ENCODE data around the gene SYNDIG1. TPM values are rescaled to one million over a fixed set of nuclear protein-coding genes. Genes with fewer than 3 reads are reported as not detected.

SYNDIG1 gene
- total RNA-seq, 4 donors from 2014 or later, result 8.3 to 12.4 (median 10.2) TPM

DNA sequence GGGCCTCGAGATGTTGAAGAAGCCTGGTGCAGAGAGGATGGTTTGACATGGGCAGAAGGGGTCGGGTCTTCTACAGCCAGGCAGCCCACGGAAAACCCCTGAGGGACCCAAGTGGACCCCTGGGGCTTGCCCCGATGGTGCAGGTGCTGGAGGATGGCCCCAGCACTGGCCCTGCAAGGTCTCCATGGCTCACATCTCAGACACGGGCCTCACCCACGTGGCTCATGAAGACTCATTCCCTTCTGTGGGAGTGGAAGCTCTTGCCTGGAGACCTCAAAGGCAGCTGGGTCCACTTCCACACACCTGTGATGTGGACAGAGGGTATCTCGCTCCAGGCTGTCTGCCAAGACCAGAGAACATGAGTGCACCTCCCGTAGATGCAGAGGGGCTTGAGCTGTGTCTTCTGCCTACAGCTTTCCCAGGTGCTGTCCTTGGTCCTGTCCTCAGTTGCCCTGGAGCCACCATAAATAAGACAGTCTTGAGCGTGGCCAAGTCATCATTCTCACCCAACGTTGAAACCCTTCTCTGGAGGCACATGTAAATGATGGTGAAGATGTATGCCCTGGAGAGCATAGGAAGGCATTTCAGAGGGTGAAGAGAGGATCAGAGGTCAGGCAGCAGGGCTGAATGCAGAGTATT, 108.0 kb downstream of the SYNDIG1 start:
- Histone ChIP-seq H3K9me3 (no peaks in the 10 kb centered on the region), H3K4me3 (replicated peaks in 1 of 3) (no peak overlapping the region), H3K4me1 (no peaks in the 10 kb centered on the region), H3K36me3 (no peaks in the 10 kb centered on the region), H3K27me3 (no peaks in the 10 kb centered on the region), H3K27ac (no peak overlapping the region)
- no peak for DNase-seq
- intact Hi-C loops (cut with DNase I), result no loop called here
- no peak for TF ChIP-seq CTCF (IDR thresholded peaks at IDR 0.05)
- WGBS, 2 donors, result 71 to 84% methylated on average over 9 to 10 of the region's 10 CpGs

DNA sequence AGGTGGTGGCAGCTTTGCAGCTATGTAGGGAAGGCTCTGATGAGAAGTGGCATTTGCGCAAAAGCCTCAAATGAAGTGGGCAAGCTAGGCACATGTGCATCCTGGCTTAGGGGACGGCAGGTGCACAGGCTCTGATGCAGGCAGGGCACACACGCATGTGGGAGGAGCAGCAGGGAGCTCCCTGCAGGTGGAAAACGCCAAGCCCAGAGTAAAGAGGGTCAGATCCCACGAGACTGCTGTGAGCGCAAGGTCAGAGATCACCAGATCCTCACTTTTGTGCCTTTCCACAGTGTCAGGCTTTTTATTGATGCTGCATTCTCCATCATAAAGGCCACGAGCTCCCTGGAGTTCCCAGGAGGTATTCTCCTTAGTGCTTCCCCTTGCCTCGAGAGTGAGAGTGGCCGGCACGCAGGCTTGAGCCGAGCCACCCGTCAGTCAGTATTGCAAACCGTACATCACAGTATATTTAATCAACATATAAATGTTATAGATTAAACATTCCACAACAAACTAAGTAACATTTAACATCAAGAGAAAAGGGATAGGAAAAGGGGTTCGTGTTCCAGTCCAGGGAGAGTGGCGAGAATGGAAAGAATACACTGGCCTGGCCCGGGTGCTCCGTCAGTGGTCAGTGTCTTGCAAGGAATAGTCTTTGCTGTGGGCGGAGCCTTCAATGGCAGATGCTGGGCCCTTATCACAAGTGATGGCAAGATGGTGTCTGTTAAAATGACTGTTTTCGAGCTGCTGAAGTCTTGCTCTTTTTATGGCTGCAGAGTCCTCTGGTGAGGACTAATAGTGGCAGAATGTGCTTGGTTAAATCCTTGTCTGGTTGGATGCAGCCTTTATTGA, 109.4 kb downstream of the SYNDIG1 start:
- WGBS, 2 donors, result 81 to 85% methylated on average over 19 of the region's 19 CpGs
- no peaks in the 10 kb centered on the region for H3K36me3 ChIP-seq
- TF ChIP-seq CTCF (IDR thresholded peaks at IDR 0.05) (no peak), POLR2A (IDR thresholded peaks at IDR 0.05) (no peak)
- H3K9me3 ChIP-seq, result no peaks in the 10 kb centered on the region
- no peaks in the 10 kb centered on the region for H3K4me1 ChIP-seq
- no peak overlapping the region for H3K27ac ChIP-seq
- no peaks in the 10 kb centered on the region for H3K27me3 ChIP-seq
- H3K4me3 ChIP-seq (replicated peaks in 1 of 3), result no peak overlapping the region
- no peak for DNase-seq
- intact Hi-C loops (cut with DNase I), result no loop called here

GRCh38 chr20:24579475-24579874, 110.0 kb downstream of the SYNDIG1 start:
- Histone ChIP-seq H3K9me3 (no peaks in the 10 kb centered on the region), H3K27me3 (no peaks in the 10 kb centered on the region), H3K27ac (no peak overlapping the region), H3K36me3 (no peaks in the 10 kb centered on the region), H3K4me3 (replicated peaks in 1 of 3) (no peak overlapping the region), H3K4me1 (no peaks in the 10 kb centered on the region)
- TF ChIP-seq CTCF (IDR thresholded peaks at IDR 0.05) (no peak), POLR2A (IDR thresholded peaks at IDR 0.05) (no peak)
- no peak for DNase-seq
- WGBS, 2 donors, result 81 to 95% methylated on average over 8 to 10 of the region's 10 CpGs
- intact Hi-C loops (cut with DNase I), result no loop called here

DNA sequence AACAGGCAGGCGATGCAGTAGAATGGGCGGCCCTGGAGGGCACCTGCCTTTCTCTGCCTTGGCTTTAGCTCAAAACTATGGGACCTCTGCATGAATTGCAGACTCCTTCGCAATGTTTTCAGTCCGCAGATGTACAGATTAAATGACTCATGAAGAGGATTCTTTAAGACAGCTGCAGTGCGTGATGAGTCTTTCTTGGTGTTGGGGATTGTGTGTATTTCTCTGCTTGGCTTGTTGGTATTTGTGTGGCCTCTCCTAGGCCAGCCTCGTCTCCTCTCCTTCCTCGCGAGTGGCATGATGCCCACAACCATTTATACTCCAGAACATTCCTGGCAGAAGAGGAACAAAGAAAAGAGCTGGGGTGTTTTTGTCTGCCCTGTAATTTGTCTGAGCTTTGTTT, 110.6 kb downstream of the SYNDIG1 start:
- TF ChIP-seq POLR2A (IDR thresholded peaks at IDR 0.05), result no peak
- TF ChIP-seq CTCF (IDR thresholded peaks at IDR 0.05), result no peak

GRCh38 chr20:24580855-24581254, 111.4 kb downstream of the SYNDIG1 start:
- no peak overlapping the region for H3K4me3 ChIP-seq (replicated peaks in 1 of 3)
- no peaks in the 10 kb centered on the region for H3K36me3 ChIP-seq
- DNase-seq, result no peak
- H3K9me3 ChIP-seq, result no peaks in the 10 kb centered on the region
- intact Hi-C loops (cut with DNase I), result no loop called here
- H3K4me1 ChIP-seq, result no peaks in the 10 kb centered on the region
- H3K27me3 ChIP-seq, result no peaks in the 10 kb centered on the region
- TF ChIP-seq POLR2A (IDR thresholded peaks at IDR 0.05) (no peak), CTCF (IDR thresholded peaks at IDR 0.05) (no peak)
- no peak overlapping the region for H3K27ac ChIP-seq
- WGBS, 2 donors, result 87 to 93% methylated on average over 10 of the region's 10 CpGs

More for the DNA sequence above, 110.6 kb downstream of the SYNDIG1 start:
- no peaks in the 10 kb centered on the region for H3K9me3 ChIP-seq
- H3K4me1 ChIP-seq, result no peaks in the 10 kb centered on the region
- no peak overlapping the region for H3K4me3 ChIP-seq (replicated peaks in 1 of 3)
- H3K36me3 ChIP-seq, result no peaks in the 10 kb centered on the region
- no peak for DNase-seq
- WGBS, 2 donors, result 86 to 88% methylated on average over 8 of the region's 8 CpGs
- intact Hi-C loops (cut with DNase I), result no loop called here
- no peak overlapping the region for H3K27ac ChIP-seq
- H3K27me3 ChIP-seq, result no peaks in the 10 kb centered on the region
